ENCODE data around the gene PKNOX1.
"Not testable (repeated sequence)": the region's sequence is repeated elsewhere in the genome, so short reads cannot be mapped to it uniquely, and the experiment has no call there.

PKNOX1 gene

DNA sequence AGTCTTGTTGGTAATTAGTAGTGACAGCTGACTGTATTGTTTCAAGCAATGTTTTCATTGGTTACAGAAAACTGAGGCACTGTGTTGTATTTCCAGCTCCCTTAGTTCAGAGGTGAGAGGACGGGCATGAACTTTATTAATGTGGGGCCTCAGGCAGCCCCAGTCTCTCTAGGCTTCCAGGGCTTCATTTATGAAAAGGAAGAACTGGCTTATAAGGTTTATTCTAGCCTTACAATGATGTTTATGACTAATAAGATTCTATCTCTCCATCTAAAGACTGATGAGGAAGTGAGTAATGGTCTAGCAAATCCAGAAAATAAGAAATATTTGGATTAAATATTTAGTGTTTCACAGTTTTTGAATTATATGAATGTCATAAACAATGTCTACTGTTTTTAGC is 59.7 kb downstream of the PKNOX1 start:
- DNase-seq (ENCODE audit: low read depth): no peak
- TF ChIP-seq MAX (IDR thresholded peaks at IDR 0.05; ENCODE audit: low read depth, low read length): no peak
- no peak for TF ChIP-seq MYC (IDR thresholded peaks at IDR 0.05; ENCODE audit: low read depth, low read length)
- no peak for TF ChIP-seq POLR2A (IDR thresholded peaks at IDR 0.05; ENCODE audit: extremely low read depth, insufficient read length)
- no peak for TF ChIP-seq CTCF (IDR thresholded peaks at IDR 0.05; ENCODE audit: low read depth, low read length)

DNA sequence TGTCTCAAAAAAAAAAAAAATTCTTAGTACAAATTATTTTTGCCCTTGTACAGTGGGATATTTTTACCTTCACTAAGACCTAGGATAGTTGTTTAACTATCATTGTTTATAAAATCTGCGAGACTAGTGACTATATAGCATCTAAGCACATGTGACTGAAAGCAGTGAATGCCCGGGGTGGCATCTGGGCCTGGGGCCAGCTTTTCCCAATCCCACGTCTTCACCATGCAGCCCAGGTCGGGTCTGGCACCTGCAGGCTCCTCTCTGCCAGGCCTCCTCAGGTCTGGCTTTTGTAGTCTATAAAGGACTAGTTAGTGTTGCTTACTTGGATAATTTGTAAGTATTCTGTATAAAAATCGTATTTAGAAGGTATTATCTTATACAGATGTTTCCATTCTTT is 60.5 kb downstream of the PKNOX1 start:
- DNase-seq (ENCODE audit: low read depth): no peak
- H3K4me3 ChIP-seq (ENCODE audit: low read depth, low read length): no peak overlapping the region
- TF ChIP-seq POLR2A (IDR thresholded peaks at IDR 0.05; ENCODE audit: extremely low read depth, insufficient read length) (no peak), MYC (IDR thresholded peaks at IDR 0.05; ENCODE audit: low read depth, low read length) (no peak), MAX (IDR thresholded peaks at IDR 0.05; ENCODE audit: low read depth, low read length) (no peak), CTCF (IDR thresholded peaks at IDR 0.05; ENCODE audit: low read depth, low read length) (no peak)

More for the DNA sequence above, 59.7 kb downstream of the PKNOX1 start:
- H3K4me3 ChIP-seq (ENCODE audit: low read depth, low read length): no peak overlapping the region

GRCh38 chr21:43036889-43037288 is 62.5 kb downstream of the PKNOX1 start:
- DNase-seq (ENCODE audit: low read depth): not testable (repeated sequence)

GRCh38 chr21:43037918-43038658 is 63.7 kb downstream of the PKNOX1 start:
- DNase-seq (ENCODE audit: low read depth): not testable (repeated sequence)

More at GRCh38 chr21:43036889-43037288, 62.5 kb downstream of the PKNOX1 start:
- not testable (repeated sequence) for H3K4me3 ChIP-seq (ENCODE audit: low read depth, low read length)

DNA sequence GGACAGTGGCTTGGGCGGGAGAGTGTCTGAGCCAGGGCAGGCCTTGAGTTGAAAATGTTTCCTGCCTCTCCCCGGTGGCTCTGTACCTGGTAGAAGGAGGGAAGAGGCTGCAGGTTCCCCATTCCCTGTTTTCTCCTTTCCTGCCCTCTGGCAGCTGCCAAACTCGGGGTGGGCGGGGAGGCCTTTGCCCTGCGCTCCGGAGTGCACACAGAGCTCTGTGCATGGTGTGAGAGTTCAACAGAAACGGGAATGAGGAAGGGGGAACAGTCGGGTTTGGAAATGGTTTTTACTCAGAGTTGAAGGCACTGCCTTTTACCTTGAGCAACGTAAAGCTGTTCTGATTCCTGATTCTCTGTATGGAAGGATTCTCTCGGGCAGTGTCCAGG is 64.3 kb downstream of the PKNOX1 start:
- H3K4me3 ChIP-seq (ENCODE audit: low read depth, low read length); DNase-seq (ENCODE audit: low read depth): not testable (repeated sequence)

More at GRCh38 chr21:43037918-43038658, 63.7 kb downstream of the PKNOX1 start:
- H3K4me3 ChIP-seq (ENCODE audit: low read depth, low read length): not testable (repeated sequence)

- H3K4me3 ChIP-seq (ENCODE audit: low read depth, low read length); DNase-seq (ENCODE audit: low read depth): not testable (repeated sequence)
These were observed 67.8 kb downstream of the PKNOX1 start for GRCh38 chr21:43042169-43042568.

DNA sequence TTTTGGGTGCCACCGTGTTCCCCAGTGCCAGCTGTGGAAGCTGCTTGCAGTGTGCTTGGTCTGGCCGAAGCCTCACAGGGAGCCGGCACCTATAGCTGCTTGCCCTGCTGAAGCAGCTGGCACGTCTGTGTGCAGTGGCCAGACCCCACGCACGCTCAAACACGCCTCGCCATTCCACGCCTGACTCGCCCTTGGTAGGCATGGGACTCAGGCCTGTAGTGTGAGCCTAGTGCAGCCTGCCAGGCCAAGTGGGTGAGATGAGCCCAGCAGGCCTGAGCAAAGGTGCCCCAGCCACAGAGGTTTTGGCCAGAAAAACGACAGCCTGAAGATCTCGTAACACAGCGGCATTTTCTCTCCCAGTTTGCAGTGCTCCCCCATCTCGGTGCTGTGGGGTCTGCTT is 68.9 kb downstream of the PKNOX1 start:
- not testable (repeated sequence) for H3K4me3 ChIP-seq (ENCODE audit: low read depth, low read length); DNase-seq (ENCODE audit: low read depth)

DNA sequence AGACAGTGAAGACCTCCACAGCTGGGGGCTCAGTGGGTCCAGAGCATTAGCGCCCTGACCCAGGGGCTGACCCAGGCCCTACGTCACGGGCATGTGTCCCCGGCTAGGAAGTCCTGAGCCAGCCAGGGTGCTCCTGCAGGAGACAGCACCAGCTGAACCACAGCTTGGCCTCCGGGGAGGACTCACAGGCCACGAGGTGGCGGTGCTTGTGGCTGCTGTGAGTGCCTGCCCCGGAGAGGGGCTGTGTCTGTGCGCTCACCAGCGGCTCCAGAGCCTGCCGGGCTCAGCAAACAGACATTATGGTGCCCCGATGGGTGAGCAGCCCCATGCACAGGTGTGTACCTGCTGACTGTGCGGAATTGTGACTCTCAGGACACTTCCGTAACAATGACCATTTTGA is 70.2 kb downstream of the PKNOX1 start:
- DNase-seq (ENCODE audit: low read depth); H3K4me3 ChIP-seq (ENCODE audit: low read depth, low read length): not testable (repeated sequence)

DNA sequence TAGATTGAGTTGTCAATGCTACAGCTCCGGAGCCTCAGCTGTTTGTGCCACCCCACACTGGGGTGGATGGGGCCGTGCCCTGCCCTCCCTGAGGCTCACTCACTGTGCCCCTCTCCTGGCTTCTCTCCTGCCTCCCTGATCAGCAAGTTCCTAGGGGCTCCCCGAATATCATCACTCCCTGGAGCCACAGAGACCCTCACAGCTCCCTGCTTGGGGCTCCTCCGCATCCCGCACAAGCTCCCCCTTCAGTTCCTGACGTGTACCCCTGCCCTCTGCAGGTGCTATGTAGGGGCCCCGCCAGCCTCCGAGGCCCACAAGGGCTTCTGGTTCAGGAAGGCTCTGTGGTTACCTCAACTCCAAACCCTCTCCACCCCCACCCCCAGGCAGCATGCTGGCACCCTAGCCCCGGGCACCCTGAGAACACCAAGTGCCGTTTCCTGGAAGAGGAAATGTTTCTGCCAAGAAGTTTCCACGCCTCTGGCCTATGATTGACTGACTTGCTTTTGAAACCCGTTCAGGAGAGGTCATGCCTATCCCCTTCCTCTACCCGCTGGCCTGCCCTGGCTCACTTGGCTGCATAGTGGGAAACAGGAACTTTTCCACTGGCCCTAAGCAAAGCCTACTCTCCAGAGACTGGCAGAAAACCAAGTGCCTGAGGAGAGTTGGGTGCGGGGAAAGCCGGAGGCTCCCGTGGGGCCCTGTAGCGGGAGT is 71.0 kb downstream of the PKNOX1 start:
- not testable (repeated sequence) for H3K4me3 ChIP-seq (ENCODE audit: low read depth, low read length)

GRCh38 chr21:43045876-43046821 is 71.8 kb downstream of the PKNOX1 start:
- H3K4me3 ChIP-seq (ENCODE audit: low read depth, low read length); DNase-seq (ENCODE audit: low read depth): not testable (repeated sequence)

More for the DNA sequence above, 71.0 kb downstream of the PKNOX1 start:
- not testable (repeated sequence) for DNase-seq (ENCODE audit: low read depth)

- H3K4me3 ChIP-seq (ENCODE audit: low read depth, low read length); DNase-seq (ENCODE audit: low read depth): not testable (repeated sequence)
These were observed 78.8 kb downstream of the PKNOX1 start for GRCh38 chr21:43053112-43053511.

- H3K4me3 ChIP-seq (ENCODE audit: low read depth, low read length); DNase-seq (ENCODE audit: low read depth): not testable (repeated sequence)
These were observed 88.7 kb downstream of the PKNOX1 start for GRCh38 chr21:43062955-43063664.

- not testable (repeated sequence) for H3K4me3 ChIP-seq (ENCODE audit: low read depth, low read length); DNase-seq (ENCODE audit: low read depth)
These were observed 90.0 kb downstream of the PKNOX1 start for GRCh38 chr21:43064265-43064917.

Measured in NB4 (cell line).